ENCODE results near the gene FGF23.

- TF ChIP-seq, protein P1, sequence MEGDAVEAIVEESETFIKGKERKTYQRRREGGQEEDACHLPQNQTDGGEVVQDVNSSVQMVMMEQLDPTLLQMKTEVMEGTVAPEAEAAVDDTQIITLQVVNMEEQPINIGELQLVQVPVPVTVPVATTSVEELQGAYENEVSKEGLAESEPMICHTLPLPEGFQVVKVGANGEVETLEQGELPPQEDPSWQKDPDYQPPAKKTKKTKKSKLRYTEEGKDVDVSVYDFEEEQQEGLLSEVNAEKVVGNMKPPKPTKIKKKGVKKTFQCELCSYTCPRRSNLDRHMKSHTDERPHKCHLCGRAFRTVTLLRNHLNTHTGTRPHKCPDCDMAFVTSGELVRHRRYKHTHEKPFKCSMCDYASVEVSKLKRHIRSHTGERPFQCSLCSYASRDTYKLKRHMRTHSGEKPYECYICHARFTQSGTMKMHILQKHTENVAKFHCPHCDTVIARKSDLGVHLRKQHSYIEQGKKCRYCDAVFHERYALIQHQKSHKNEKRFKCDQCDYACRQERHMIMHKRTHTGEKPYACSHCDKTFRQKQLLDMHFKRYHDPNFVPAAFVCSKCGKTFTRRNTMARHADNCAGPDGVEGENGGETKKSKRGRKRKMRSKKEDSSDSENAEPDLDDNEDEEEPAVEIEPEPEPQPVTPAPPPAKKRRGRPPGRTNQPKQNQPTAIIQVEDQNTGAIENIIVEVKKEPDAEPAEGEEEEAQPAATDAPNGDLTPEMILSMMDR (IDR thresholded peaks at IDR 0.05), result no peak
- no peak for TF ChIP-seq POLR2A (IDR thresholded peaks at IDR 0.05)
These were observed 47.7 kb downstream of the FGF23 start for GRCh38 chr12:4331842-4332241.

Data from body of pancreas (tissue), 4 donors.